Keratinocyte (primary cell): ENCODE results near the gene DCK.

ENCODE experiments used
- CTCF ChIP-seq, 3 experiments: IDR thresholded peaks in 1 of 3; conservative IDR thresholded peaks in 1 of 3; optimal IDR thresholded peaks in 1 of 3; 2 replicates in 2 of 3; 3 replicates in 1 of 3; pipeline versions ENCODE3 to v1.5.1; 2011; ENCODE audit warnings: low read length in 3 of 3, mild to moderate bottlenecking in 3 of 3, moderate library complexity in 2 of 3, control low read depth in 1 of 3, inconsistent platforms in 1 of 3; ENCODE audit not compliant: insufficient read depth in 2 of 3; ENCODE audit errors: extremely low read depth in 1 of 3
- EZH2 ChIP-seq: IDR thresholded peaks from one replicate; pipeline ENCODE4 v1.6.1; 2012; ENCODE audit warnings: inconsistent platforms, mild to moderate bottlenecking, low read length, moderate library complexity

- TF ChIP-seq CTCF (optimal IDR thresholded peaks at IDR 0.05 in 1 of 3, IDR thresholded peaks at IDR 0.05 in 1 of 3, conservative IDR thresholded peaks at IDR 0.05 in 1 of 3; ENCODE audit: extremely low read depth in 1 of 3, insufficient read depth in 2 of 3, low read length in 3 of 3) (no peak), EZH2 (no peak)
Measured at GRCh38 chr4:71070015-71070414, 76.6 kb downstream of the DCK start.
